Loucy (cell line): ENCODE results near the gene NCAPD3.

Experiments used
- H2AFZ ChIP-seq: fragments of 200-600 bp; sonication (generic); 2 replicates; pipeline ENCODE4 v1.6.0; 2016; ENCODE audit warnings: antibody characterized with exemption, mild to moderate bottlenecking, low read length, moderate library complexity
- H3F3A ChIP-seq: fragments of 200-600 bp; 2 replicates; pipeline ENCODE4 v1.6.0; 2016; ENCODE audit warnings: antibody characterized with exemption, low read depth, mild to moderate bottlenecking
- H3K27me3 ChIP-seq: fragments of 200-600 bp; sonication (generic); 2 replicates; pipeline ENCODE4 v1.6.1; 2014; ENCODE audit warnings: low read length, mild to moderate bottlenecking; ENCODE audit not compliant: insufficient read depth, poor library complexity, severe bottlenecking
- H3K36me3 ChIP-seq: fragments of 200-600 bp; sonication (generic); 2 replicates; pipeline ENCODE4 v1.6.1; 2016; ENCODE audit warnings: low read length; ENCODE audit not compliant: insufficient read depth
- H3K4me1 ChIP-seq: fragments of 200-600 bp; sonication (generic); 2 replicates; pipeline ENCODE4 v1.5.1; 2014; ENCODE audit warnings: low read length, mild to moderate bottlenecking; ENCODE audit not compliant: insufficient read depth, poor library complexity, severe bottlenecking
- H3K4me2 ChIP-seq: fragments of 200-600 bp; sonication (generic); 2 replicates; pipeline ENCODE4 v1.6.0; 2014; ENCODE audit warnings: antibody characterized with exemption, low read length, low read depth, mild to moderate bottlenecking; ENCODE audit not compliant: poor library complexity, severe bottlenecking
- H3K4me3 ChIP-seq: fragments of 200-600 bp; sonication (generic); 2 replicates; pipeline ENCODE4 v1.5.1; 2014; ENCODE audit warnings: low read length, mild to moderate bottlenecking, mixed read lengths; ENCODE audit not compliant: poor library complexity, severe bottlenecking
- H3K79me2 ChIP-seq: fragments of 200-600 bp; sonication (generic); 2 replicates; pipeline ENCODE4 v1.6.1; 2014; ENCODE audit warnings: low read length; ENCODE audit not compliant: insufficient read depth
- H3K9ac ChIP-seq: fragments of 200-600 bp; sonication (generic); 2 replicates; pipeline ENCODE4 v1.6.0; 2014; ENCODE audit warnings: mild to moderate bottlenecking, low read depth, low read length, moderate library complexity; ENCODE audit not compliant: poor library complexity, severe bottlenecking
- H3K9me2 ChIP-seq: fragments of 200-600 bp; sonication (generic); replicated peaks from 2 replicates; pipeline ENCODE4 v1.6.1; 2016; ENCODE audit warnings: low read depth, low read length, mixed read lengths
- H3K9me3 ChIP-seq: fragments of 200-600 bp; sonication (generic); 2 replicates; pipeline ENCODE4 v1.6.1; 2014; ENCODE audit warnings: mild to moderate bottlenecking, antibody characterized with exemption, low read length, low read depth; ENCODE audit not compliant: insufficient read depth
- H4K20me1 ChIP-seq: fragments of 200-600 bp; sonication (generic); 2 replicates; pipeline ENCODE4 v1.6.0; 2014; ENCODE audit warnings: antibody characterized with exemption, low read length, mild to moderate bottlenecking; ENCODE audit not compliant: insufficient read depth, poor library complexity, severe bottlenecking
- EZH2phosphoT487 ChIP-seq: fragments of 200-600 bp; IDR thresholded peaks from 2 replicates; pipeline ENCODE4 v1.6.1; 2018; ENCODE audit warnings: antibody characterized with exemption, mild to moderate bottlenecking, moderate library complexity, borderline replicate concordance
- TF ChIP-seq, protein P1 (sequence below): fragments of 200-600 bp; sonication (generic); conservative IDR thresholded peaks from 2 replicates; pipeline ENCODE4 v1.5.1; 2014; ENCODE audit warnings: mild to moderate bottlenecking, antibody characterized with exemption, low read length

Gene NCAPD3

DNA sequence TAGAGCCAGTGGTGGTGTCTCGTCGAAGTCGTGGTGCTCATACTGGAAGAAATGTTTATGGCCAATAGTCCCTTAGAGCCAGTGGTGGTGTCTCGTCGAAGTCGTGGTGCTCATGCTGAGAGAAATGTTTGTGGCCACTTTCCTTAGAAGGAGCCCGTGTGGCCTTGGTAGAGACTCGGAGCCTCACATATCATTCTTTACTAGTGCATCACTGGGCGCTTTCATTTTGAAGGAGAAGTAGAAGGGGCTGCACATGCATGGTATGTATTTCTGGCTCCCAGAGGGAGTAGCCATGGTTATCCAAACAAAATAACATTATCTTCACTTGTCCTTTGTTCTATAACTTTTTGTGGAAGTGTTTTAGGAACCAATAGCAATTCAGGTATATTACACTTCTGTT lies 85.4 kb downstream of the NCAPD3 start:
- H3K9me2 ChIP-seq = no peaks in the 10 kb centered on the region
- no peaks in the 10 kb centered on the region for H3K4me1 ChIP-seq
- H2AFZ ChIP-seq = no peak overlapping the region
- H3K4me3 ChIP-seq = no peak overlapping the region
- TF ChIP-seq, protein P1, sequence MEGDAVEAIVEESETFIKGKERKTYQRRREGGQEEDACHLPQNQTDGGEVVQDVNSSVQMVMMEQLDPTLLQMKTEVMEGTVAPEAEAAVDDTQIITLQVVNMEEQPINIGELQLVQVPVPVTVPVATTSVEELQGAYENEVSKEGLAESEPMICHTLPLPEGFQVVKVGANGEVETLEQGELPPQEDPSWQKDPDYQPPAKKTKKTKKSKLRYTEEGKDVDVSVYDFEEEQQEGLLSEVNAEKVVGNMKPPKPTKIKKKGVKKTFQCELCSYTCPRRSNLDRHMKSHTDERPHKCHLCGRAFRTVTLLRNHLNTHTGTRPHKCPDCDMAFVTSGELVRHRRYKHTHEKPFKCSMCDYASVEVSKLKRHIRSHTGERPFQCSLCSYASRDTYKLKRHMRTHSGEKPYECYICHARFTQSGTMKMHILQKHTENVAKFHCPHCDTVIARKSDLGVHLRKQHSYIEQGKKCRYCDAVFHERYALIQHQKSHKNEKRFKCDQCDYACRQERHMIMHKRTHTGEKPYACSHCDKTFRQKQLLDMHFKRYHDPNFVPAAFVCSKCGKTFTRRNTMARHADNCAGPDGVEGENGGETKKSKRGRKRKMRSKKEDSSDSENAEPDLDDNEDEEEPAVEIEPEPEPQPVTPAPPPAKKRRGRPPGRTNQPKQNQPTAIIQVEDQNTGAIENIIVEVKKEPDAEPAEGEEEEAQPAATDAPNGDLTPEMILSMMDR = no peak
- no peak for TF ChIP-seq EZH2phosphoT487
- H3K9me3 ChIP-seq = peaks cover 7% of the 10 kb centered on the region; the same call in 1 of the 2 replicates
- no peaks in the 10 kb centered on the region for H3K36me3 ChIP-seq
- H3F3A ChIP-seq = no peaks in the 10 kb centered on the region
- no peak overlapping the region for H3K4me2 ChIP-seq
- H3K27me3 ChIP-seq = no peaks in the 10 kb centered on the region
- H3K79me2 ChIP-seq = no peaks in the 10 kb centered on the region
- no peak overlapping the region for H3K9ac ChIP-seq
- no peaks in the 10 kb centered on the region for H4K20me1 ChIP-seq

DNA sequence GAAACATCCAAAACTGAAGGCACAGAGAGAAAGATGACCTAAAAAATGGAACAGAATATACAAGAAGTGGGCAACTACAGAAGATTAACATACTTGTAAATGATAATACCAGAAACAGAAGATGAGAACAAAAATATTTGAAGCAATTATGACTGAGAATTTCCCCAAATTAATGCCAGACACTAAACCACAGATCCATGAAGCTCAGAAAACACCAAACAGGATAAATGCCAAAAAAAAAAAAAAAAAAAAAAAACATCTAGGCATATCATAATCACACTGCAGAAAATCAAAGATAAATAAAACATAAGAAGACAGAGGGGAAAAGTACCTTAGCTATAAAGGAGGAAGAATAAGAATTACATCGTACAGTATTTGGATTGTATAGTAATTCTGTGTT lies 89.6 kb downstream of the NCAPD3 start:
- Histone ChIP-seq H3K4me1 (no peaks in the 10 kb centered on the region), H3K79me2 (no peaks in the 10 kb centered on the region)

DNA sequence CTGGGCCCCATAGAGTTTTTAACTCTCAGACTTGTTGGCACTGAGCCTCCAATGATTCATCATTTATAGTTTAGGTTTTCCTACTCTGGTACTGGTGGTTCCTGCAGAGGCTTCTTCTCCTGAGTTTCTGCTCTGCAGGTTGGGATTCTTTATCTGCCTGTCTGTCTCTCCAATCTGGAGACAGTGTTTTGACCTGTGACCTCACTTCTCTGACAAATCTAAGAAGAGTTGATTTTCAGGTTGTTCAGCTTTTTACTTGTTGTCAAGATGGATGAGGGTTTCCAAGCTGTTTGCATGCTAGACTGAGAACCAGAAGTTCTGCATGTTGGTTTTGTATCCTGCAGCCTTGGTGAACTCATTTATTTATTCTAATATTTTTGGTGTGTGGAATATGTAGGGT lies 91.0 kb downstream of the NCAPD3 start:
- Histone ChIP-seq H3F3A (no peaks in the 10 kb centered on the region), H3K4me3 (no peak overlapping the region), H3K79me2 (no peaks in the 10 kb centered on the region), H4K20me1 (no peaks in the 10 kb centered on the region), H3K9ac (no peak overlapping the region), H3K9me3 (peaks cover 28% of the 10 kb centered on the region), H3K9me2 (no peaks in the 10 kb centered on the region), H3K4me1 (no peaks in the 10 kb centered on the region), H3K27me3 (no peaks in the 10 kb centered on the region), H2AFZ (no peak overlapping the region), H3K4me2 (no peak overlapping the region), H3K36me3 (no peaks in the 10 kb centered on the region)
- TF ChIP-seq EZH2phosphoT487 = no peak
- TF ChIP-seq, protein P1 = no peak

More for the DNA sequence above, 89.6 kb downstream of the NCAPD3 start:
- H2AFZ ChIP-seq = no peak overlapping the region
- TF ChIP-seq EZH2phosphoT487 = no peak
- H3K4me3 ChIP-seq = no peak overlapping the region
- peaks cover 28% of the 10 kb centered on the region for H3K9me3 ChIP-seq
- no peaks in the 10 kb centered on the region for H3K27me3 ChIP-seq
- no peaks in the 10 kb centered on the region for H4K20me1 ChIP-seq
- H3F3A ChIP-seq = no peaks in the 10 kb centered on the region
- no peaks in the 10 kb centered on the region for H3K9me2 ChIP-seq
- no peaks in the 10 kb centered on the region for H3K36me3 ChIP-seq
- no peak overlapping the region for H3K9ac ChIP-seq
- no peak overlapping the region for H3K4me2 ChIP-seq

DNA sequence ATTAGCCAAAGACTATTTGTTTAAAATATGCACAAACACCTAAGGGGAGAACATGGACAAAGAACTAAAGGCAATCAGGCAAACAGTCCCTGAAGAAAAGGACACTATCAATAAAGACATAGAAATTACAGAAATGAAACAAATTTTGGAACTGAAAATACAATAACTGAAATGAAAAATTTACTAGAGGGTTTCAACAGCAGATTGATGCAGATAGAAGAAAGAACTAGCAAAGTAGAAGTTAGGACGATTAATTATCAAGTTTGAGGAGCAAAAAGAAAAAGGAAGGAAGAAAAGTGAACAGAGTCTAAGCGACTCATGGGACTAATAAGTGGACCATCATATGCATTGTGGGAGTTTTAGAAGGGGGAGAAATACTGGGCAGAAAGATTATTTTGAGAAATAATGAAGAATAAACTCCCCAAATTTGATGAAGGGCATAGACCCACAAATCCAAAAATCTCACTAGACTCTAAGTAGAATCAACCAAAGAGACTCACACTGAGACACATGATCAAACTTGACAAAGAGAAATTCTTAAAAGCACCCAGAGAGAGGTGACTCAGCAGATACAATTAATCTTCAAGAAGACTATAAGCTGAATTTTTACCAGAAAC lies 92.0 kb downstream of the NCAPD3 start:
- Histone ChIP-seq H3K4me2 (no peak overlapping the region), H3K9ac (no peak overlapping the region), H3K9me3 (peaks cover 28% of the 10 kb centered on the region), H3F3A (no peaks in the 10 kb centered on the region), H4K20me1 (no peaks in the 10 kb centered on the region), H3K9me2 (no peaks in the 10 kb centered on the region), H3K79me2 (no peaks in the 10 kb centered on the region), H3K4me1 (peaks cover 3% of the 10 kb centered on the region), H3K4me3 (no peak overlapping the region), H3K36me3 (no peaks in the 10 kb centered on the region), H2AFZ (no peak overlapping the region), H3K27me3 (no peaks in the 10 kb centered on the region)
- TF ChIP-seq EZH2phosphoT487 = no peak
- TF ChIP-seq, protein P1 = no peak
